GM12891 (cell line): ENCODE data around the gene TRUB1.

Source experiments
- POLR2A ChIP-seq: IDR thresholded peaks from 2 replicates; pipeline ENCODE4 v1.6.1; 2011; ENCODE audit warnings: low read depth, low read length, control low read depth
- TAF1 ChIP-seq: IDR thresholded peaks from 2 replicates; pipeline ENCODE4 v1.6.1; 2011; ENCODE audit warnings: low read depth, low read length, control low read depth

- no peak for TF ChIP-seq TAF1
- TF ChIP-seq POLR2A = no peak
These were observed 84.7 kb downstream of the TRUB1 start for GRCh38 chr10:115022733-115023132.
